Measurements from ENCODE around the gene KARS1.

Gene KARS1

GRCh38 chr16:75653922-75654321 is 6.5 kb upstream of the KARS1 start:
- Histone ChIP-seq H3K27ac (ENCODE audit: low read depth, low read length) (no peak overlapping the region), H3K4me3 (ENCODE audit: low read depth in 1 of 2, low read length in 2 of 2) (no peak overlapping the region), H3K9ac (ENCODE audit: low read depth in 1 of 2, low read length in 2 of 2) (no peak overlapping the region), H3K36me3 (ENCODE audit: control insufficient read depth in 1 of 2, insufficient read depth in 2 of 2, low read length in 2 of 2) (peaks cover 30 to 43% of the 10 kb centered on the region in 2 donors), H3K9me3 (ENCODE audit: control insufficient read depth in 1 of 2, low read length in 2 of 2) (no peaks in the 10 kb centered on the region), H3K27me3 (ENCODE audit: control insufficient read depth in 1 of 2, insufficient read depth in 2 of 2, low read length in 2 of 2) (no peaks in the 10 kb centered on the region), H3K4me1 (ENCODE audit: control insufficient read depth in 1 of 2, insufficient read depth in 2 of 2, low read length in 2 of 2) (peaks cover 17 to 36% of the 10 kb centered on the region in 2 donors)

- peak overlapping the region; percentile 91 to 96 for H3K9ac ChIP-seq (ENCODE audit: low read depth in 1 of 2, low read length in 2 of 2)
- H3K36me3 ChIP-seq (ENCODE audit: control insufficient read depth in 1 of 2, insufficient read depth in 2 of 2, low read length in 2 of 2): peaks cover 3 to 4% of the 10 kb centered on the region in 2 donors
- no peaks in the 10 kb centered on the region for H3K9me3 ChIP-seq (ENCODE audit: control insufficient read depth in 1 of 2, low read length in 2 of 2)
- H3K4me1 ChIP-seq (ENCODE audit: control insufficient read depth in 1 of 2, insufficient read depth in 2 of 2, low read length in 2 of 2): peaks cover 40 to 51% of the 10 kb centered on the region in 2 donors
- peak overlapping the region; percentile 85 to 88 for H3K4me3 ChIP-seq (ENCODE audit: low read depth in 1 of 2, low read length in 2 of 2)
- H3K27ac ChIP-seq (ENCODE audit: low read depth, low read length): peak overlapping the region; percentile 98
- no peaks in the 10 kb centered on the region for H3K27me3 ChIP-seq (ENCODE audit: control insufficient read depth in 1 of 2, insufficient read depth in 2 of 2, low read length in 2 of 2)
Observed at GRCh38 chr16:75648265-75649076, 1.0 kb upstream of the KARS1 start.

- Histone ChIP-seq H3K9ac (ENCODE audit: low read depth in 1 of 2, low read length in 2 of 2) (peak overlapping the region; percentile 84 to 96), H3K4me1 (ENCODE audit: control insufficient read depth in 1 of 2, insufficient read depth in 2 of 2, low read length in 2 of 2) (peaks cover 38 to 41% of the 10 kb centered on the region in 2 donors)
Observed at GRCh38 chr16:75647112-75647491, 363 bp downstream of the KARS1 start.

GRCh38 chr16:75644240-75645012 is 3.0 kb downstream of the KARS1 start:
- Histone ChIP-seq H3K9ac (ENCODE audit: low read depth in 1 of 2, low read length in 2 of 2) (no peak overlapping the region), H3K27me3 (ENCODE audit: control insufficient read depth in 1 of 2, insufficient read depth in 2 of 2, low read length in 2 of 2) (no peaks in the 10 kb centered on the region), H3K27ac (ENCODE audit: low read depth, low read length) (no peak overlapping the region), H3K4me1 (ENCODE audit: control insufficient read depth in 1 of 2, insufficient read depth in 2 of 2, low read length in 2 of 2) (peaks cover 18 to 23% of the 10 kb centered on the region in 2 donors), H3K36me3 (ENCODE audit: control insufficient read depth in 1 of 2, insufficient read depth in 2 of 2, low read length in 2 of 2) (peaks cover 15 to 33% of the 10 kb centered on the region in 2 donors), H3K9me3 (ENCODE audit: control insufficient read depth in 1 of 2, low read length in 2 of 2) (no peaks in the 10 kb centered on the region), H3K4me3 (ENCODE audit: low read depth in 1 of 2, low read length in 2 of 2) (no peak overlapping the region)

More at GRCh38 chr16:75647112-75647491, 363 bp downstream of the KARS1 start:
- Histone ChIP-seq H3K27ac (ENCODE audit: low read depth, low read length) (peak overlapping the region; percentile 71), H3K4me3 (ENCODE audit: low read depth in 1 of 2, low read length in 2 of 2) (peak overlapping the region; percentile 85 to 88), H3K27me3 (ENCODE audit: control insufficient read depth in 1 of 2, insufficient read depth in 2 of 2, low read length in 2 of 2) (no peaks in the 10 kb centered on the region), H3K9me3 (ENCODE audit: control insufficient read depth in 1 of 2, low read length in 2 of 2) (no peaks in the 10 kb centered on the region), H3K36me3 (ENCODE audit: control insufficient read depth in 1 of 2, insufficient read depth in 2 of 2, low read length in 2 of 2) (peaks cover 4 to 9% of the 10 kb centered on the region in 2 donors)

- H3K4me1 ChIP-seq (ENCODE audit: control insufficient read depth in 1 of 2, insufficient read depth in 2 of 2, low read length in 2 of 2): peaks cover 10 to 13% of the 10 kb centered on the region in 2 donors
- H3K9ac ChIP-seq (ENCODE audit: low read depth in 1 of 2, low read length in 2 of 2): no peak overlapping the region
- H3K36me3 ChIP-seq (ENCODE audit: control insufficient read depth in 1 of 2, insufficient read depth in 2 of 2, low read length in 2 of 2): peaks cover 29 to 61% of the 10 kb centered on the region in 2 donors
- H3K4me3 ChIP-seq (ENCODE audit: low read depth in 1 of 2, low read length in 2 of 2): no peak overlapping the region
- no peak overlapping the region for H3K27ac ChIP-seq (ENCODE audit: low read depth, low read length)
- no peaks in the 10 kb centered on the region for H3K9me3 ChIP-seq (ENCODE audit: control insufficient read depth in 1 of 2, low read length in 2 of 2)
- no peaks in the 10 kb centered on the region for H3K27me3 ChIP-seq (ENCODE audit: control insufficient read depth in 1 of 2, insufficient read depth in 2 of 2, low read length in 2 of 2)
Observed at GRCh38 chr16:75640598-75640997, 6.9 kb downstream of the KARS1 start.

- no peak overlapping the region for H3K4me3 ChIP-seq (ENCODE audit: low read depth in 1 of 2, low read length in 2 of 2)
Observed at GRCh38 chr16:75635036-75635435, 12.4 kb downstream of the KARS1 start.

GRCh38 chr16:75632857-75633256 is 14.6 kb downstream of the KARS1 start:
- Histone ChIP-seq H3K4me3 (ENCODE audit: low read depth in 1 of 2, low read length in 2 of 2) (no peak overlapping the region), H3K4me1 (ENCODE audit: control insufficient read depth in 1 of 2, insufficient read depth in 2 of 2, low read length in 2 of 2) (no peaks in the 10 kb centered on the region), H3K27ac (ENCODE audit: low read depth, low read length) (no peak overlapping the region), H3K9me3 (ENCODE audit: control insufficient read depth in 1 of 2, low read length in 2 of 2) (no peaks in the 10 kb centered on the region), H3K27me3 (ENCODE audit: control insufficient read depth in 1 of 2, insufficient read depth in 2 of 2, low read length in 2 of 2) (no peaks in the 10 kb centered on the region), H3K36me3 (ENCODE audit: control insufficient read depth in 1 of 2, insufficient read depth in 2 of 2, low read length in 2 of 2) (peaks cover 57 to 92% of the 10 kb centered on the region in 2 donors), H3K9ac (ENCODE audit: low read depth in 1 of 2, low read length in 2 of 2) (no peak overlapping the region)

More at GRCh38 chr16:75635036-75635435, 12.4 kb downstream of the KARS1 start:
- Histone ChIP-seq H3K9ac (ENCODE audit: low read depth in 1 of 2, low read length in 2 of 2) (no peak overlapping the region), H3K9me3 (ENCODE audit: control insufficient read depth in 1 of 2, low read length in 2 of 2) (no peaks in the 10 kb centered on the region), H3K36me3 (ENCODE audit: control insufficient read depth in 1 of 2, insufficient read depth in 2 of 2, low read length in 2 of 2) (peaks cover 42 to 83% of the 10 kb centered on the region in 2 donors), H3K27me3 (ENCODE audit: control insufficient read depth in 1 of 2, insufficient read depth in 2 of 2, low read length in 2 of 2) (no peaks in the 10 kb centered on the region), H3K27ac (ENCODE audit: low read depth, low read length) (no peak overlapping the region), H3K4me1 (ENCODE audit: control insufficient read depth in 1 of 2, insufficient read depth in 2 of 2, low read length in 2 of 2) (no peaks in the 10 kb centered on the region)

- no peak overlapping the region for H3K27ac ChIP-seq (ENCODE audit: low read depth, low read length)
- no peak overlapping the region for H3K4me3 ChIP-seq (ENCODE audit: low read depth in 1 of 2, low read length in 2 of 2)
- no peak overlapping the region for H3K9ac ChIP-seq (ENCODE audit: low read depth in 1 of 2, low read length in 2 of 2)
- H3K27me3 ChIP-seq (ENCODE audit: control insufficient read depth in 1 of 2, insufficient read depth in 2 of 2, low read length in 2 of 2): no peaks in the 10 kb centered on the region
- no peaks in the 10 kb centered on the region for H3K4me1 ChIP-seq (ENCODE audit: control insufficient read depth in 1 of 2, insufficient read depth in 2 of 2, low read length in 2 of 2)
- H3K9me3 ChIP-seq (ENCODE audit: control insufficient read depth in 1 of 2, low read length in 2 of 2): no peaks in the 10 kb centered on the region
- H3K36me3 ChIP-seq (ENCODE audit: control insufficient read depth in 1 of 2, insufficient read depth in 2 of 2, low read length in 2 of 2): peaks cover 53 to 91% of the 10 kb centered on the region in 2 donors
Observed at GRCh38 chr16:75630052-75630451, 17.4 kb downstream of the KARS1 start.

GRCh38 chr16:75629132-75629531 is 18.3 kb downstream of the KARS1 start:
- Histone ChIP-seq H3K9ac (ENCODE audit: low read depth in 1 of 2, low read length in 2 of 2) (no peak overlapping the region), H3K27me3 (ENCODE audit: control insufficient read depth in 1 of 2, insufficient read depth in 2 of 2, low read length in 2 of 2) (no peaks in the 10 kb centered on the region), H3K36me3 (ENCODE audit: control insufficient read depth in 1 of 2, insufficient read depth in 2 of 2, low read length in 2 of 2) (peaks cover 49 to 83% of the 10 kb centered on the region in 2 donors), H3K4me1 (ENCODE audit: control insufficient read depth in 1 of 2, insufficient read depth in 2 of 2, low read length in 2 of 2) (peaks cover 0 to 4% of the 10 kb centered on the region in 2 donors), H3K9me3 (ENCODE audit: control insufficient read depth in 1 of 2, low read length in 2 of 2) (no peaks in the 10 kb centered on the region), H3K4me3 (ENCODE audit: low read depth in 1 of 2, low read length in 2 of 2) (no peak overlapping the region), H3K27ac (ENCODE audit: low read depth, low read length) (no peak overlapping the region)

GRCh38 chr16:75628351-75628750 is 19.1 kb downstream of the KARS1 start:
- no peaks in the 10 kb centered on the region for H3K9me3 ChIP-seq (ENCODE audit: control insufficient read depth in 1 of 2, low read length in 2 of 2)
- H3K27me3 ChIP-seq (ENCODE audit: control insufficient read depth in 1 of 2, insufficient read depth in 2 of 2, low read length in 2 of 2): no peaks in the 10 kb centered on the region
- H3K4me1 ChIP-seq (ENCODE audit: control insufficient read depth in 1 of 2, insufficient read depth in 2 of 2, low read length in 2 of 2): peaks cover 0 to 6% of the 10 kb centered on the region in 2 donors
- peaks cover 43 to 76% of the 10 kb centered on the region in 2 donors for H3K36me3 ChIP-seq (ENCODE audit: control insufficient read depth in 1 of 2, insufficient read depth in 2 of 2, low read length in 2 of 2)
- H3K27ac ChIP-seq (ENCODE audit: low read depth, low read length): no peak overlapping the region
- H3K9ac ChIP-seq (ENCODE audit: low read depth in 1 of 2, low read length in 2 of 2): no peak overlapping the region
- H3K4me3 ChIP-seq (ENCODE audit: low read depth in 1 of 2, low read length in 2 of 2): no peak overlapping the region

Measured in duodenal mucosa (tissue), 2 donors.